Esophagus squamous epithelium (tissue), 4 donors: ENCODE measurements around the gene PTPRG.

ENCODE experiments used
- POLR2A ChIP-seq, 4 donors: fragments of 450-650 bp; IDR thresholded peaks; one replicate each; pipeline ENCODE4 v1.6.1; 2017; ENCODE audit warnings: antibody characterized with exemption in 4 of 4, mild to moderate bottlenecking in 4 of 4, moderate library complexity in 3 of 4
- TF ChIP-seq, protein P1 (sequence below), 6 experiments: fragments of 450-650 bp in 4 of 6; fragments of 200-600 bp in 2 of 6; sonication (generic) in 2 of 6; IDR thresholded peaks; one replicate each; pipeline ENCODE4 v1.5.1; 2016 to 2019; ENCODE audit warnings: antibody characterized with exemption in 6 of 6, mild to moderate bottlenecking in 4 of 6, moderate library complexity in 4 of 6

DNA sequence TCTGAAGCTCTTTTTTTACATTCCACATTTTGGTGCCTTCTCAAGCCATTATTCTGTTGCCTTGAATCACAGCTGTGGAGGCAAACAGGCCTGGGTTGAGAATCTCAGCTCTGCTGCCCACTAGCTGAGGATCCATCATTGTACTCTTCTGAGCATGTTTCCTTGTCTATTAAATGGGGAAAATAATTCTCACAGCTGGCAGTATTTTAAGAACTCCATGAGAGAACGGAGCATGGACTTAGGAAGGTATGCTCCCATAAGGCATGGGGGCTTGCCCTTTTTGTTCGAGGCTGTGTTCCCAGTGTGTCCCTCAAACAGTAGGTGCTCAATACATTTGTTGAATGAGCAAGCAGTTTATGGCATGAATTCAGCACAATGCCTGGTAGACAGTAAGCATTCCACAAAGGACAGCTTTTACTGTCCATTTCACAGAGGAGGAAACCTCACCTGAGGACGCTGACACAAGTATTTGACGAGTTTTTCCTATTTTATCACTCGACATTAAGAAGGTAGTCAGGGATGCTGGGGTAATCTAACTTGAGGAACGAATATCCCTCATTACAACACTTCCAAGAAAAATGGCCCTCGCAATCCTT, 2.1 kb upstream of the PTPRG start:
- TF ChIP-seq, protein P1, sequence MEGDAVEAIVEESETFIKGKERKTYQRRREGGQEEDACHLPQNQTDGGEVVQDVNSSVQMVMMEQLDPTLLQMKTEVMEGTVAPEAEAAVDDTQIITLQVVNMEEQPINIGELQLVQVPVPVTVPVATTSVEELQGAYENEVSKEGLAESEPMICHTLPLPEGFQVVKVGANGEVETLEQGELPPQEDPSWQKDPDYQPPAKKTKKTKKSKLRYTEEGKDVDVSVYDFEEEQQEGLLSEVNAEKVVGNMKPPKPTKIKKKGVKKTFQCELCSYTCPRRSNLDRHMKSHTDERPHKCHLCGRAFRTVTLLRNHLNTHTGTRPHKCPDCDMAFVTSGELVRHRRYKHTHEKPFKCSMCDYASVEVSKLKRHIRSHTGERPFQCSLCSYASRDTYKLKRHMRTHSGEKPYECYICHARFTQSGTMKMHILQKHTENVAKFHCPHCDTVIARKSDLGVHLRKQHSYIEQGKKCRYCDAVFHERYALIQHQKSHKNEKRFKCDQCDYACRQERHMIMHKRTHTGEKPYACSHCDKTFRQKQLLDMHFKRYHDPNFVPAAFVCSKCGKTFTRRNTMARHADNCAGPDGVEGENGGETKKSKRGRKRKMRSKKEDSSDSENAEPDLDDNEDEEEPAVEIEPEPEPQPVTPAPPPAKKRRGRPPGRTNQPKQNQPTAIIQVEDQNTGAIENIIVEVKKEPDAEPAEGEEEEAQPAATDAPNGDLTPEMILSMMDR (IDR thresholded peaks at IDR 0.05), result peak in 1 of 6 experiments; percentile 10
- no peak for TF ChIP-seq POLR2A (IDR thresholded peaks at IDR 0.05)
